H1 (cell line): ENCODE results near the gene OVCA2. TPM values are rescaled to one million over a fixed set of nuclear protein-coding genes. Genes with fewer than 3 reads are reported as not detected.

ENCODE experiments used
- CTCF ChIA-PET: fragments of 300-600 bp; sonication (Branson Sonifier 250); formaldehyde crosslinking; loops from one replicate; lab custom pipeline; 2021; ENCODE audit not compliant: partially characterized antibody; lab: Charles Lee
- POLR2A ChIA-PET: fragments of 300-600 bp; sonication (Branson Sonifier 250); formaldehyde crosslinking; loops from one replicate; lab custom pipeline; 2021; ENCODE audit warnings: inconsistent platforms; ENCODE audit not compliant: partially characterized antibody; lab: Charles Lee
- DNase-seq, 2 experiments: peaks; one replicate each; pipeline versions ENCODE4 v3.0.0 to v3.0.0-alpha.2; 2010 to 2022; ENCODE audit warnings: low spot score in 2 of 2, low read depth in 1 of 2, mixed read lengths in 1 of 2
- FAIRE-seq: peaks from 2 replicates; lab custom pipeline; 2011; peaks lifted over from hg19 to GRCh38; lab: Jason Lieb, UNC
- H2AFZ ChIP-seq: 2 replicates; pipeline ENCODE4 v1.8.1; 2012; ENCODE audit warnings: low read length, inconsistent platforms
- H2AK5ac ChIP-seq: 2 replicates; pipeline ENCODE4 v1.6.1; 2013; ENCODE audit warnings: low read depth, low read length
- H2BK120ac ChIP-seq: replicated peaks from 2 replicates; pipeline ENCODE3; 2013; ENCODE audit warnings: low read depth, low read length, inconsistent platforms
- H2BK12ac ChIP-seq: 2 replicates; pipeline ENCODE4 v1.6.1; 2013; ENCODE audit warnings: low read depth, low read length
- H2BK15ac ChIP-seq: 2 replicates; pipeline ENCODE4 v1.6.1; 2013; ENCODE audit warnings: low read length
- H2BK20ac ChIP-seq: 2 replicates; pipeline ENCODE4 v1.6.1; 2013; ENCODE audit warnings: low read length
- H2BK5ac ChIP-seq: 2 replicates; pipeline ENCODE4 v1.6.1; 2013; ENCODE audit warnings: low read depth, low read length
- H3K14ac ChIP-seq: 2 replicates; pipeline ENCODE4 v1.6.1; 2013; ENCODE audit warnings: inconsistent platforms; ENCODE audit not compliant: insufficient read length
- H3K18ac ChIP-seq: 2 replicates; pipeline ENCODE4 v1.6.1; 2013; ENCODE audit warnings: low read length; ENCODE audit errors: extremely low read depth
- H3K23ac ChIP-seq: 2 replicates; pipeline ENCODE4 v1.6.1; 2013; ENCODE audit warnings: inconsistent platforms; ENCODE audit not compliant: insufficient read length
- H3K23me2 ChIP-seq: 2 replicates; pipeline ENCODE4 v1.6.1; 2013; ENCODE audit warnings: low read depth, low read length
- H3K27ac ChIP-seq: 2 replicates; pipeline ENCODE4 v1.6.1; 2011; ENCODE audit warnings: low read depth, low read length, inconsistent platforms
- H3K27me3 ChIP-seq, 4 experiments: replicated peaks in 1 of 4; 1 replicate in 1 of 4; 2 replicates in 3 of 4; pipeline versions ENCODE4 v1.6.1 to v1.8.1; 2011 to 2013; ENCODE audit warnings: low read length in 3 of 4, mild to moderate bottlenecking in 3 of 4, inconsistent platforms in 2 of 4, mixed read lengths in 2 of 4, moderate library complexity in 1 of 4; ENCODE audit not compliant: control insufficient read depth in 3 of 4, insufficient read depth in 3 of 4; ENCODE audit errors: extremely low read depth in 1 of 4
- H3K36me3 ChIP-seq, 4 experiments: 2 replicates each; pipeline versions ENCODE4 v1.6.1 to v1.8.1; 2011 to 2013; ENCODE audit warnings: mild to moderate bottlenecking in 4 of 4, low read length in 3 of 4, moderate library complexity in 2 of 4, control low read depth in 1 of 4, inconsistent platforms in 1 of 4; ENCODE audit not compliant: insufficient read depth in 4 of 4, control insufficient read depth in 2 of 4
- H3K4ac ChIP-seq: replicated peaks from 2 replicates; pipeline ENCODE3; 2013; ENCODE audit warnings: low read length, low read depth, mixed read lengths, inconsistent platforms; ENCODE audit not compliant: insufficient read length
- H3K4me1 ChIP-seq, 4 experiments: replicated peaks in 1 of 4; 1 replicate in 1 of 4; 2 replicates in 3 of 4; pipeline versions ENCODE4 v1.6.1 to v1.8.1; 2011 to 2013; ENCODE audit warnings: low read length in 3 of 4, inconsistent platforms in 2 of 4, mixed read lengths in 1 of 4; ENCODE audit not compliant: insufficient read depth in 4 of 4, control insufficient read depth in 3 of 4
- H3K4me2 ChIP-seq, 2 experiments: 2 replicates each; pipeline versions ENCODE4 v1.6.1 to v1.8.1; 2011 to 2013; ENCODE audit warnings: low read depth in 2 of 2, low read length in 2 of 2, control low read depth in 1 of 2, inconsistent platforms in 1 of 2, mild to moderate bottlenecking in 1 of 2; ENCODE audit not compliant: insufficient read depth in 1 of 2
- H3K4me3 ChIP-seq, 4 experiments: fragments of 200-600, 300-600 bp in 1 of 4; sonication (generic), shearing (Covaris generic), sonication (Bioruptor Twin) in 1 of 4; 2 replicates each; pipeline versions ENCODE4 v1.5.1 to v1.8.1; 2011 to 2016; ENCODE audit warnings: low read length in 4 of 4, low read depth in 3 of 4, control low read depth in 2 of 4, inconsistent platforms in 2 of 4, mild to moderate bottlenecking in 2 of 4, mixed read lengths in 1 of 4, moderate library complexity in 1 of 4; ENCODE audit not compliant: insufficient read depth in 2 of 4; ENCODE audit errors: extremely low read depth in 1 of 4
- H3K56ac ChIP-seq: replicated peaks from 2 replicates; pipeline ENCODE3; 2013; ENCODE audit warnings: low read depth, mild to moderate bottlenecking, mixed read lengths, low read length, inconsistent platforms; ENCODE audit not compliant: insufficient read length
- H3K79me1 ChIP-seq: 2 replicates; pipeline ENCODE4 v1.6.1; 2013; ENCODE audit warnings: low read depth, low read length, control low read depth
- H3K79me2 ChIP-seq, 2 experiments: 2 replicates each; pipeline versions ENCODE4 v1.6.1 to v1.8.1; 2012 to 2013; ENCODE audit warnings: low read length in 2 of 2, mild to moderate bottlenecking in 2 of 2, inconsistent platforms in 1 of 2; ENCODE audit not compliant: insufficient read depth in 2 of 2, control insufficient read depth in 1 of 2
- H3K9ac ChIP-seq, 4 experiments: replicated peaks in 1 of 4; 1 replicate in 1 of 4; 2 replicates in 3 of 4; pipeline versions ENCODE4 v1.6.1 to v1.8.1; 2011 to 2013; ENCODE audit warnings: low read depth in 3 of 4, low read length in 3 of 4, control low read depth in 2 of 4, mild to moderate bottlenecking in 2 of 4, moderate library complexity in 2 of 4, inconsistent platforms in 1 of 4; ENCODE audit errors: extremely low read depth in 1 of 4
- H3K9me3 ChIP-seq, 2 experiments: 2 replicates each; pipeline versions ENCODE4 v1.6.1 to v1.8.1; 2012 to 2013; ENCODE audit warnings: mild to moderate bottlenecking in 2 of 2, moderate library complexity in 2 of 2, control low read depth in 1 of 2, inconsistent platforms in 1 of 2, low read depth in 1 of 2, low read length in 1 of 2, mixed read lengths in 1 of 2; ENCODE audit not compliant: insufficient read depth in 2 of 2
- H4K20me1 ChIP-seq, 2 experiments: replicated peaks in 1 of 2; 2 replicates each; pipeline versions ENCODE3 to v1.8.1; 2011 to 2013; ENCODE audit warnings: inconsistent platforms in 2 of 2, low read length in 2 of 2, mild to moderate bottlenecking in 1 of 2; ENCODE audit not compliant: insufficient read depth in 2 of 2, control insufficient read depth in 1 of 2
- H4K5ac ChIP-seq: 2 replicates; pipeline ENCODE4 v1.6.1; 2013; ENCODE audit warnings: low read length, low read depth, mixed read lengths, inconsistent platforms; ENCODE audit not compliant: insufficient read length
- H4K8ac ChIP-seq: 2 replicates; pipeline ENCODE4 v1.8.0; 2013; ENCODE audit warnings: mild to moderate bottlenecking, moderate library complexity, low read length, inconsistent platforms; ENCODE audit not compliant: insufficient read depth; ENCODE audit errors: extremely low read depth
- H4K91ac ChIP-seq: replicated peaks from 2 replicates; pipeline ENCODE3; 2013; ENCODE audit warnings: low read length, mixed read lengths, inconsistent platforms; ENCODE audit not compliant: insufficient read length
- POLR2AphosphoS5 ChIP-seq: IDR thresholded peaks from 2 replicates; pipeline ENCODE4 v1.6.1; 2011; ENCODE audit warnings: low read depth, low read length
- WGBS, 2 experiments: shearing (Covaris generic) in 1 of 2; methylation state at CpG; one replicate each; pipeline versions ENCODE4 v1.1.6 to v1.1.7; 2013 to 2015; ENCODE audit warnings: low lambda C conversion rate in 2 of 2, mixed read lengths in 2 of 2, inconsistent platforms in 1 of 2, low coverage in 1 of 2, missing lambda C conversion rate in 1 of 2; ENCODE audit not compliant: insufficient replicate concordance in 2 of 2, insufficient coverage in 1 of 2, insufficient read length in 1 of 2; ENCODE audit errors: extremely low coverage in 1 of 2, missing lambda C conversion rate in 1 of 2; 5-methylcytosine and 5-hydroxymethylcytosine counted together
- polyA plus RNA-seq, 7 experiments: library from polyadenylated mRNA; depleted of rRNA in 3 of 7; stranded (reverse) in 5 of 7; unstranded in 2 of 7; fragments of >200 nt in 5 of 7; fragments of 200-250 nt in 2 of 7; gene quantifications; 1 replicate in 5 of 7; 2 replicates in 1 of 7; 4 replicates in 1 of 7; pipeline versions ENCODE4 v1.2.1 to v1.2.3, GENCODE V29; 2011 to 2013; ENCODE audit warnings: missing spikeins in 2 of 7, mixed read lengths in 2 of 7
- total RNA-seq: library from RNA; stranded (reverse); fragmentation: NEBNext Ultra II Directional; extraction: Animal tissue kit (Norgen Biotek cat#: 25700); gene quantifications from 2 replicates; pipeline ENCODE4 v1.2.1, GENCODE V29; 2021

Gene OVCA2
- total and polyA plus RNA-seq, 2 of the 8 experiments (the other 6 are each of a cell fraction or from before 2014, with no cell fraction given), result 15.3 to 37.0 TPM

- Histone ChIP-seq H3K79me1 (no peaks in the 10 kb centered on the region), H3K4me3 (no peak overlapping the region), H2BK120ac (no peak overlapping the region), H3K27me3 (peaks cover 0 to 17% (median 11%) of the 10 kb centered on the region in 4 experiments; a peak in 5 of 7 replicates), H3K14ac (no peak overlapping the region), H3K56ac (no peak overlapping the region), H3K9ac (0 out of 7 replicates have a peak overlapping the region, but pooled peaks of 1 of the 4 experiments have one; percentile 4), H4K5ac (no peak overlapping the region), H4K91ac (no peak overlapping the region), H4K8ac (0 out of 2 replicates have a peak overlapping the region, but pooled peaks have one; percentile 22), H3K18ac (no peak overlapping the region), H3K23ac (no peak overlapping the region), H3K79me2 (no peaks in the 10 kb centered on the region), H3K4me2 (no peak overlapping the region), H3K4ac (no peak overlapping the region), H4K20me1 (peaks cover 6 to 8% of the 10 kb centered on the region in 2 experiments), H3K36me3 (peaks cover 0 to 4% (median 0%) of the 10 kb centered on the region in 4 experiments; a peak in 1 of 8 replicates), H2BK20ac (no peak overlapping the region), H3K4me1 (peaks cover 0 to 13% (median 9%) of the 10 kb centered on the region in 4 experiments; a peak in 6 of 7 replicates)
- CTCF ChIA-PET, result interaction anchor here (0.7 to 7.6 kb wide), 26 partner anchors 7 to 218 kb away, joined by 3 to 58 read pairs (median 4); partner anchors contain the start of gene HIC1
- 89% methylated on average over 6 of the region's 6 CpGs; no CpG with 5 or more reads in 1 of the 2 experiments for WGBS, 2 experiments
- no peak for FAIRE-seq
- TF ChIP-seq POLR2AphosphoS5, result no peak
- TF ChIP-seq, all 59 proteins: peak for 0
- H2AFZ ChIP-seq, result no peak overlapping the region
- 0 out of 2 replicates have a peak overlapping the region, but pooled peaks have one; percentile 39 for H2BK12ac ChIP-seq
- POLR2A ChIA-PET, result interaction anchor here (1.0 kb wide), 1 partner anchor 108 kb away, joined by 3 read pairs; no protein-coding TSS in a partner anchor
- H3K23me2 ChIP-seq, result no peaks in the 10 kb centered on the region
- 0 out of 2 replicates have a peak overlapping the region, but pooled peaks have one; percentile 10 for H2BK5ac ChIP-seq
- no peak overlapping the region for H2BK15ac ChIP-seq
- no peak overlapping the region for H3K27ac ChIP-seq
- no peak overlapping the region for H2AK5ac ChIP-seq
- H3K9me3 ChIP-seq, result no peaks in the 10 kb centered on the region
- no peak for DNase-seq
Observed at GRCh38 chr17:2064520-2064971, 22.7 kb downstream of the OVCA2 start.
